HG02763 (cell line): ENCODE data around the gene TMEM115.

Experiments used
- ATAC-seq: cut with Tn5 transposase; IDR thresholded peaks from one replicate; pipeline ENCODE4 v1.9.1; 2021; ENCODE audit warnings: mild to moderate bottlenecking, moderate library complexity; ENCODE audit not compliant: unreplicated experiment

The TMEM115 gene, protein sequence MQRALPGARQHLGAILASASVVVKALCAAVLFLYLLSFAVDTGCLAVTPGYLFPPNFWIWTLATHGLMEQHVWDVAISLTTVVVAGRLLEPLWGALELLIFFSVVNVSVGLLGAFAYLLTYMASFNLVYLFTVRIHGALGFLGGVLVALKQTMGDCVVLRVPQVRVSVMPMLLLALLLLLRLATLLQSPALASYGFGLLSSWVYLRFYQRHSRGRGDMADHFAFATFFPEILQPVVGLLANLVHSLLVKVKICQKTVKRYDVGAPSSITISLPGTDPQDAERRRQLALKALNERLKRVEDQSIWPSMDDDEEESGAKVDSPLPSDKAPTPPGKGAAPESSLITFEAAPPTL

DNA sequence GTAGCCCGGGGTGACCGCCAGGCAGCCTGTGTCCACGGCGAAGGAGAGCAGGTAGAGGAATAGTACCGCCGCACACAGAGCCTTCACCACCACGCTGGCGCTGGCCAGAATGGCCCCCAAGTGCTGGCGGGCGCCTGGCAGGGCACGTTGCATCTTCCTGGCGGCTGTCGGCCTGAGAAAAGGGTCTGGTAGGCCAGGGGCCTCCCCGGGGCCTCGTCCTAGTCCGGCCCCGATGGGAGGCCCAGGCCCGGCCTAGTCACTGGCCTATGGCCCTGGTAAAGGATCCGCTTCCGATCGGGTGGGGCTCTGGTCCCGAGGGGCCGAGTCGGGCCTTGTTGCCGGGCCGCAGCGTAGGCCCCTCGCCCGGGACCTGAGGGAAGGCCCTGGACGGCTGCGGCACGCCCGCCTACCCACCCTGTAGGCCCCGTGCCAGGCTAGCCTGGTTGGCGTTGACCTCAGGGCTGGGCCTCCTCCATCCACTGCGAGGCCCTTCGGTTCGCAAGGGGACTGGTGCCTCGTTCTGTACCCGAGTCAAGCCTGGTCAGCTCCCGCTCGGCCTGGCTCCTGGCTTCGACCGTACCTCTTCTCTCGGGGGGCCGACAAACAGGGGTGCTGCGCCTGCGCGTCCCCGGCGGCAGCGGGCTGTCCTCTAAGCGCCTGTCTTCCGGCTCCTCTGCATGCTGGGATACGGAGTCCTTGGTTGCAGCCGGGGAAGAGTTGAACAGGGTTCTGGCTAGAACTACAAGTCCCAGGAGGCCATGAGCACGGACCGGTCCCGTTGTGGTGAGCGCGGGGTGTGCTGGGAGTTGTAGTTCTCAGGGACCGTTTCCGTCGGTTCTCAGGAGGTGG is at the start of gene TMEM115:
TSS of gene TMEM115 (minus strand) at position 611 of the 849 bp plus-strand sequence. CDS start at position 153, 458 bp downstream.
- peak; percentile 97 for ATAC-seq

DNA sequence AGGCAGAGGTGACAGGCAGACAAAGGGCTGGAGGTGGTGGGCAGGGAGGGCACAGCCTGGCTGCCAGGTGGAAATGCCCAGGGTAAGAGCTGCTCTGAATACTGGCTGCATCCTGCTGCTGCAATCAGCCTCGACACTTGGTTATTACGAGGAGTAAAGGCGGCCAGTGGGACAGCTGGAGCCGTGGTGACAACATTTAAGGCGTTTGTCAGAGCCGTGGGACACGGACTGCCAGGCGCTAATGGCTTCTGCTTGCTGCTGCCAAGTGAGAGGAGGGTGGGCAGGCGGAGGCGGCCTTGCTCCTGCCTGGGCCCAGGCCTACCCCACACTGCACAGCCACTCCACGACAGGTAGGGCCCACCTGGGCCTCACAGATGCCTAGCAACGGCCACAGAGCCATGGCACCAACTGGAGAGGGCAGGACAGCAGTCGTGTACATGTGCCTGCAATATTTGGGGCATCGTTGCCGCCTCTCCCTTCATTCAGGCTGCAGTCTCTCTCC is 49.2 kb upstream of the TMEM115 start:
- ATAC-seq = no peak

DNA sequence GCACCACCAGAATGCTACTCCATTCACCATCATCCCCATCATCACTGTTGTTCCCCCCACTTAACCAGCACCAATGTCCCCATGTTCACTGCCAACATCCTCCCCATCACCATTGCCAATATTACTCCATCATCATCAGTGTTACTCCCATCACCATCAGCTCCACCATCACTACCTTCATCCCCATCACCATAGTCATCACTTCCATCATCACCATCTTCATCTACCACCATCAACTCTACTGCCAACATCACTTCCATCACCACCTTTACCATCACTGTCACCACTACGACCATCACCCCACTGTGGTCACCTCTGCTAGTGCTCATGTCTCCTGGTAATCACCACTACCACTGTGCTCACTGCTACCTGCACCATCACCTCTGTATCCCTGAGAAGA is 47.2 kb upstream of the TMEM115 start:
- no peak for ATAC-seq

DNA sequence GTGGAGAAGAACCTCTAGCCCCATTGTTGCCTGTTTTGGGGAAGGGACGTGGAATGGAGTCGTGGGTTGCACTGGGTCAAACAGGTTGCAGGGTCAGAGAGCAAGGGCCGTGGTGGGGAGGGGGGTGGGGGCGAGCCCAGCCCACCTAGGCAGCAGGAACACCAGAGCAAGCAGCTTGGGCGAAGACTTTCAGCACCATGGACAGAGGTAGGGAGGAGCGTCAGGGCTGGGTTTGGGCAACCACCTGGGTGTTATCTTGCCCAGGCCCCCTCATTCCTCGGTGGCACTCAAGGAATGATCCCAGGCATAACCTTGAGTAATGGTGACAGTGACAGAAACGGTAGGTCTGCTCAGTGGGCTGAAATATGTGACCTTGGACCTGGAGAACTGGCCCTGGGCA is 45.9 kb upstream of the TMEM115 start:
- no peak for ATAC-seq

DNA sequence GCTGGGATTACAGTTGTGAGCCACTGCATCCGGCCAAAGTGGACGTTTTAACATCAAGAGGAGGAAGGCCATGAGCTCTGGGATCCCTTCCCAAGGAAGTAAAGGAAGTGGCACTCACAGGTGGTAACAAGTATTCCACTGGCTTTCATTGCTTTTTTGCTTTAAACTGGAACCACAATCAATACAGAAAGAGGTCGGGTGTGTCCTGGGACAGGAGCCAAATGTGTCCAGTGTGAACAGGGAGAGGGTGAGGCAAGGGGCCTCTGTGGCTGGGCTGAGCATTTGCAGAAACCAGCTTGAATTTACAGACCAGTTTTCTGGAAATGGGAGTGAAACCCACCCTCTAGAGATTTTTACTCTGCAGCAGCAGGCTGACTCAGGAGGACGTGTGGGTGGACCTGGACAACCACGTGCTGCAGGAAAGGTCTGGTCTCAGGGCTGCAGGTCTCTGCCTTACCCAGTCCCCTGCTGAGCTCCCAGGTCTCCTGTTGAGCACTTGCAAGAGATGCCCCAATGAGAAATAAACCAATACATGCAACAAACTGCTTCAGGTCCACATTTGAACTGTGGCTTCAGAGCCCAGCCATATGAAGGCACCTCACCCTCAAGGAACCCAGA is 42.8 kb upstream of the TMEM115 start:
- no peak for ATAC-seq

DNA sequence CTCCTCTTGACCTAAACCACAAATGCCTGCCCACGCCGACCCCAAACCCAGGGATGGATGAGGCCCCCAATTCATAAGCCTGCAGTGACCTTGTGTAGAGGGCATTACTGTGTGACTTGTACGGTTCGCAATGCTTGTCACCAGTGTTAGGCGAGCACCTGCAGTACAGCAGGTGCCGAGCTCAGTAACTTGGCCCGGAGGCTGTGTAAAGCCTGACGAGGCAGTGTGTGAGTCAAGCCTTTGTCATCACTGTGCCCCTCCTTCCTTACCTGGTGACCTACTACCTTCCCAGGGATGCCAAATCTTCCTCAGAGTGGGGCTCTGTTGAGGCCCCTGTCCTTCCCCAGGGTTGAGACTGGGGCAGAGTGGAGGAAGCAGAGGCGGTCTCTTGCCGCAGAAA is 37.2 kb upstream of the TMEM115 start:
- ATAC-seq = no peak

DNA sequence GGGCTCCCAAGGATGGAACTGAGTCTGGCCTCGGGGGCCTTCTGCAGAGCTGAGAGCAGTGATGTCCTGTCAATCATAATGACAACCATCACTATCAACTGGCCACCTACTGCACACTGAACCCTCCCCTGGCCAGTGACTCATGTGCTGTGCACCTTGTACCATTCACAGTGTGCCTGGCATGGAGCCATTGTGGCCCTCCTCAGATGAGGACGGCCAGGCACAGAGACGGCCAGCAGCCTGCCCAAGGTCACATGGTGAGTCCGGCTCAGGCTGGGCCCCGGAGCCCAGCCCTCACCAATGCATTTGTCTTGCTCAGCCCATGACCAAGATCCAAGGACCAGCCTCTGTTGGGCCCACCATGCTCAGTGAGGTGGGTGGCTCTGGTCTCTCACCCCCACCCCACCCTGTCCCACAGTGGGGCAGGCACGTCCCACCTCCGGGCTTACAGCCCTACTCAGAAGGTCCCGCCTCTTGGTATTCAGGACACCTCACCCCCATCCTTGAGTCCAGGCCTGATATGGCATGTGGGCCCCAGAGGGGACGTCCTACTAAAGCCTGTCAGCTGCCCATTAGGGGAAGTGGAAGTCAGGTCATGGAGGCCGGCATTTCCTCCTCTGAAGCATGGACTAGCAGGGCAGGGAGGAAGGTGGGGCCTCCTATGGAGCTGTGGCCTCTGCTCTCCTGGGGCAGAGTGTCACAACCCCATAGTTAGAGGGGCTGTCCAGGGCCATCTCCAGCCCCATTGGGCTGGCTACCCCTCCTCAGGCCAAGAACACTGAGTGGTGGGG is 35.9 kb upstream of the TMEM115 start:
- ATAC-seq = no peak

DNA sequence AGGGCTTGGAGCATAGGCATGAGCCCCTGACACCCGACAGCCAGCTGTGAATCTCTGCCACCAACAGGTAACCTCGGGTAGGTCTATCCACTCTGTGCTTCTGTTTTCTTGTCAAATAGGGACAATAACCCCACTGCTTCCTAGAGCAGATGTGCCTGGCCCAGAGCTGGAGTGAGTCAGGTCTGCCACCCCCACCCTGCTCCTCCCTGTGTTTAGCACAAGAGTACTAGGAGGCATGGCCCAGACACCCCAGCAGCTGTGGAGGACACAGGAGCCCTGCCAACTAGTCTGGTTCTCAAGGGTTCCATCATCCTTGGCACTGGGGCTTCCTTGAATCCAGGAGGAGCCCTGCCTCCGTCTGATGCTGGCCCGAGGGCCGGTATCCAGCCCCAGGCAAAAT is 33.7 kb upstream of the TMEM115 start:
- ATAC-seq = no peak

DNA sequence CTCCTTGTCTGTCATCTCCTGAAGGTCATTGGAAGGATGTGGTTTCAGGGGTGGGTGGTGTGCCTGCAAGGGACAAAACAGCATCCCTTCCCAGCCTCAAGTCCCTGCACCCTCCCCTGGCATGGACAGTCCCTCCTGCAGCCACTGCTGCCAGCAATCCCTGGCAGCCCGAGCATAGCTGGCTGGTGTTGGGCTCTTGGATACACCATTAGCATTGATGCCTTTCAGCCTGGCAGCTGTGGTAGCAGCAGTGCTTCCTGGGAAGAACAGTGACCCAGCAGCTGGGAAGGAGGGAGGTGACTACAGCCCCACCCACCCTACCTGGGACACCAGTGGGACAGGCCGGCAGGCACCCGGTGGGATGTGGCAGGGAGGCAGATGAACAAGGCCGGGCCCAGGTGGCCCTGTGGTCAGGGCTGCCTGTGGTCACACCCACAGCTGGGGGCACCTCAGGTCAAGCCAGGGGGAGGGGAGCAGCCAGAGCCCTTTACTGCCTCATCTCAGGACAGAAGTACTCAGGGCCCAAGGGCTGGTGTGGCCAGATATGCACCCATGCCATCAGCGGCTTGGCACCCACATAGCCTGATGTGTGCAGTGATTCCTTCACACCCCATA is 32.9 kb upstream of the TMEM115 start:
- ATAC-seq = no peak

DNA sequence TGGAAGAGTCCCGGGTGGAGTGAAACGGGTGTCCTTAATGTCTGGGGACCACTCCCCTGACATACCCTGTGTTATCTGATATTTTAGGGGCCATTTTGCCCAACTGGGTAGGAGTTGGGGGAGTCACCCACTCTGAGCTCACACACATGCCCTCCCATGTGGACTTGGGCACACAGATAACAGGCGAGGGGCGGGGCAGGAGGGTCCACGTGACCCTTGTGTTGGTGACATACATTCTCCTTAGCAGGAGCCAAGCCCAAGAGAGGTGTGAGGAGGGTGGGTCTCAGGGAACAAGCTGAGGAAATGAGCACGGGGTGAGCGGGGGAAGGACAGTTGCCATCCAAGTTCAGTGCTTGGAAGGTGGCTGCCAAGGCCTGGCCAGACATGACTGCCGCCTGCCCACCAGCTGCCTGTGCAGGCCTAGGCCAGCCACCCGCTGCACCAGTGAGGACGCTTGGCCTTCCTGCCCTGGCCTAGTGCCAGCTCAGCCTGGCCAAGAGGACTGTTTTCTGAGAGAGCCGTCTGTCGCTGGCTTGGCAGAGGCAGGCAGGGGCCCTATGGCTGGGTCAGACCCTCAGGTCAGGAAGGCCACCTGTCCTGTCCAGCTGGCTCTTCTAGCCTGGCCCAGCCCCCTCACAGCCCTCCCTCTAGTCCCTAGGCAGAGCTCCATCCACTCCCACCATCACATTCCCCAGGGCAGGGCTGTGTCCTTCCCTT is 31.3 kb upstream of the TMEM115 start:
- no peak for ATAC-seq

DNA sequence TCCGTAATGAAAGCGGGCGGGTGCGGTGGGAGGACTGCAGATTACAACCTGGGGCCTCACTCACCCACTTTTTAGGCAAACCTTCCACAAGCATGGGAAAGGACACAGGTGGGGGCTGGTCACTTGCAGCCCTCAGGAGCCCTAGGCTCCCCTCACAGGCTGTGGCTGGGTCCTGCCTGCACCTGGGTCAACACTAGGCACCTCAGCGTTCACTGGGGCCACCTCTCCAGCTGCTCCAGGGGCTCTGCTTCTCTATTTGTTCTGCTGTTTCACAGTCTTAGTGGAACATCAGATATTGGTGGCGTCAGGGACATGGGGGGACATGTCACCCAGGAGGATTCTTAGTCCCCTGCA is 30.1 kb upstream of the TMEM115 start:
- ATAC-seq = no peak

DNA sequence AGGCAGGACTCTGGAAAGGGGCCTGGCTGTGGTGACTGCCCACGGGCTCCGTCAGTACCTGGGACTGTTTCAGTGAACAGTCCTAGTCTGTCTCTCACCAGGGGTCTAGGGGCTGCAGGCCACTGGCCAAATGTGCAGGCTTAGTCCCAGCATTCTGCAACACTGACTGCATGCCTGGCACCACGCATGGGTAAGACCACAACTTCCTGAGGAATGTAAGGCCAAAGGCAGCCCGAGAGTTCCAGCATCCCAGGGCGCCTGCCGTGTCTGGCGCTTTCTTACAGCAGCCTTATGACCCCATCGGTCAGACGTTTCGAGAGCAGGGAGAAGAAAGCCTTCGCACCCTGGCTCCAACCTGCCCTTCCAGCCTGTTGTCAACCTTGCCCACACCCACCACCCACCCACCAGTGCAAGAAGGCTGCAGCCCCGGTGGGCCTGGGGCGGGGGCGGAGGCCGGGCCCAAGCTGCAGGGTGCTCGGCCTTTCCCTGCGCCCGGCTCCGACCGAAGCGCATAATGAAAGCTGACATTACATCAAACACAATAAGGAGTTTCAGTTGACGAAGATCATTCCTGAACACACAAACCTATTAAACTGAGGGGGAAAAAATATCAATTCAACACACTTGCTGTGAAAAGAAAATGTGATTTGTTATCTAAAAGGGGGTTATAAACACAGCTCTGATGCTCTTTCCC is 29.5 kb upstream of the TMEM115 start:
- ATAC-seq = no peak

DNA sequence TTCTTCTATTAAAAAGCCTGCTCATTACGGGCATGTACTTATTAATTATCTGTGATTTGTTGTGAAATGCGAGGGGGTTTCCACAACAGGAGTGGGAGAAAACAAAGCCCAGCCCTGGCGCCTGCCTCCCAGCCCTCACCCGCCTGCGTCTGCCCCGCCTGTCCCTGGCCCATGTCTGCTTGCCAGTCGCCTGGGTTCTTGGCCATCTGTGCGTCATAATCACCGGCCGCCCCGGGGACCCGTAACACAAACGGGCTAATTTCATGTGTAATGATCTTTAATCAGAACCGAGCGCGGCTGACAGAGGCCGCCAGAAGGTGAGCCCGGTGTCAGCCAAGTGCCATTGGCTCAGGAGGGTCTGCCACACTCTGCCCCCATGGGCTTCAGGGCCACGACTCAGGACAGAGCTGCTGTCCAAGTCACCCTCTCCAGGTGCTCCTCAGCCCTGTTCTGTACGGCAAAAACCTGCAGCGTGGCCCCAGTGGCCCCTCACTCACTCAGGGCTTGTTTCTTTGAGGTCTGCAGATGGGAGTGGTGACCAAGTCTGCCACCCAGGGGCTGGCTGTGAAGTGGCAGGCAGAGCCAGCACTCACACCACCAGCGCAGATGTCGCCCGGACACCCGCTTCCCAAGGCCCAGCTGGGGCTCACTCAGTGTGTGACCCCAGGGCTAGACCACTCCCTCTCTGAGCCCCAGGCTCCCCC is 28.8 kb upstream of the TMEM115 start:
- no peak for ATAC-seq

DNA sequence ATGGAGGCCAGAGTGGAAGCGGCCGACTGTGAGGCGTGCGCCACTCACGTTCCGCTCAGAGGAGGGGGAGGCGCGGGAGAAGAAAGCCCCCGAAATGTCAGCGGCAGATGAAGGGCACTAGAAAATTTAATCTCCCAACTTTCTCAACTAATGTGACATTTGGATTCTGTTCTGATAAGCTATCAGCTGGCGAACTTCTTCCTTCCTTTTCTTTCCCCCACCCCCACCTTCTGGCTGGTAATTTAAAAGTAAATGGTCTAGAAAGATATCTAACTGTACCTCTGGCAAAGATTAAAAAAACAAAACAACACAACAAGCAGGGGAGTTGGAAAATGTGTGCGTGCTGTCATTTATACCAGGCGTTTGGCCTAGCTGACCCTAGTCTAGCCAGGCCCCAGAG is 26.4 kb upstream of the TMEM115 start:
- no peak for ATAC-seq

DNA sequence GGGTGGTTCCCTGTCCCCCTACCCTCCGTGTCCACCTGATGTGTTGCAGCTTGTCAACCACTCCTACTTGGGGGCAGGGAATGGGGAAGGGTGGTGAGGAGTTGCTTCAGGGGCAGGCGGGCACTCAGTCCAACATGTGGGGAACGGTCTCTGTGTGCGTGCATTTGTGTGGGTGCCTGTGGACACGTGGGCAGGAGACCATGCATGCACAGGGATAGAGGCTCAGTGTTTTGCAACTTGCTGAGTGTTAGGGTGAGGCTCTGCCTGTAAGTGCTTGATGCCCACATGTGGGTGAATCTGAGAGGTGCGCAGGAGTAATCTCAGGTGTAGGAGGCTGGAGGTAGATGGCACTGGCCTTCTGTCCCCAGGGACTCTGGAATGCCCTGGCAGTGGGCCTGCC is 24.4 kb upstream of the TMEM115 start:
- ATAC-seq = no peak

DNA sequence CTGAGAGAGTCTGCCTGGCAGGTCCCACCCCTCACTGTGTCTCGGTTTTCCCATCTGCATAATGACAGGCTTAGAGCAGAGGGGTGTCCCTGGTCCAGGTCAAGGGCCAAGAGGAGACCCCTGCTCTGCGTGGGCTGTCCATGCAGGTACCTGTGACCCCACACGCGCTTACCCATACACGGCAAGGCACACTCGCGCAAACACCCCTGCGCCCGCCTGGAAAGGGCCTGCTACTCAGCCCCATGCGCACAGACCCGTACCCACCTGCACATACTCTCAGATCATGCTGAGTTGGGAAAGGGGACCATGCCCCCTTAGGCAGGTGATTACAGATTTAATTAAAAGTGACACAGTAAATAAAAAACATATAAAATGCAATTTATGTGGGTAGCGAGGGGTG is 23.4 kb upstream of the TMEM115 start:
- ATAC-seq = no peak

DNA sequence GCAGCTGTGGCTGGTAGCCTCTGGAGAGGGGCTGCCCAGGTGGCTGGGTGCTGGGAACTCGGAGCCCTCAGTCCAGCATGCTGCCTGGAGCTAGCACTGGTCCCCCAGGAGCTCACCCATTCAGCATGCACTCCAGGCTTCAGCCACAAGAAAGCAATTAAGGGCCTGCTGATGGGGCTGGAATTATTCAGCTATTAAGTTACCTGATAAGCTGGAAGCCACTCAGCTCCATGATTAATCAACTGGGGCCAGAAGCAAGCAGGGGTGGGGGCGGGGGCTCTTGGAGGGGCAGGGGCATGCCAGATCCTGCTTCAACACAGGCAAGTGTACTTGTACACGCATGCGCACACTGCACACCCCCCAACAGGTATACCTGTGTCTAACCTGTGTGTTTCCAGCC is 22.1 kb upstream of the TMEM115 start:
- no peak for ATAC-seq

DNA sequence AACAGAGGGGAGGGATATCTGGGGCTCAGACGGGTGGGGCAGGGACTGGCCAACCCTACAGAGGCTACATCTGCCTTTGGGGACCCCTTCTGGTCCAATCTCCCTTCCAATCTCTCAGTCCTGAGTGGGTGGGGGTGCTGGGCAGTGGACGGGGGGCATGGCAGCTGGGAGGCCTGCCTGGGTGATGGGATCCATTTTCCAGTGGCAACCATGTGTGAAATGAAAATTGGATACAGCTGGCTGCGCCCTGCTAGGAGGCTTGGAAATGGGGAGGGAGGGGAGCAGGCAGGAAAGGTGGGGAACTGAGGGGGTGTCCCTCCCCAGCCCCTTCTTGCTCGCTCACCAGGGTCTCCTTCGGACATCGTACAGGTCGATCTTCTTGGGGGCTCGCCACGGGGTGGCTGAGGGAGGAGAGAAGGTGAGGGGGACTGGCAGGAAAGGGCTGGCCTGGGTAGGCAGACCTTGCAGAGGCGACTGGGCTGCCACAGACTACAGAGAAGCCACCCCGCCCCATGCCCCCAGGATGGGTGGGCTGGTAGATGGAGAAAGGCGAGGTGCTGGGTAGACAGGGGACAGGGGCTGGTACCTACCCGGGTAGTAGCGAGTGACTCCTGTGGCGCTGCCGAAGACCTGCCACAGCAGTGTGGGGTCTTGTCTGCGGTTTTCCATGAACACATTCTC is 21.2 kb upstream of the TMEM115 start:
- ATAC-seq = no peak
